Gastroesophageal sphincter (tissue), 4 donors: ENCODE data around the gene HDGFL2. TPM values are rescaled to one million over a fixed set of nuclear protein-coding genes. Genes with fewer than 3 reads are reported as not detected.

Source experiments
- ATAC-seq: fragments of 150-250 bp; one replicate; pipeline ENCODE4 v1.9.1; 2016; ENCODE audit warnings: mild to moderate bottlenecking, moderate library complexity
- H3K27ac ChIP-seq, 4 donors: fragments of 200-600 bp; sonication (generic) in 3 of 4; 1 replicate in 3 of 4; 2 replicates in 1 of 4; pipeline ENCODE4 v1.5.1; 2016 to 2019
- H3K27me3 ChIP-seq: fragments of 200-600 bp; sonication (generic); one replicate; pipeline ENCODE4 v1.5.1; 2019
- H3K36me3 ChIP-seq, 2 donors: fragments of 200-600 bp; sonication (generic); one replicate each; pipeline ENCODE4 v1.5.1; 2019; ENCODE audit warnings: control low read depth in 1 of 2
- H3K4me1 ChIP-seq, 3 donors: fragments of 200-600 bp; sonication (generic); 1 replicate in 2 of 3; 2 replicates in 1 of 3; pipeline ENCODE4 v1.5.1; 2016 to 2019; ENCODE audit warnings: control low read depth in 2 of 3
- H3K4me3 ChIP-seq, 2 donors: fragments of 200-600 bp; sonication (generic); one replicate each; pipeline ENCODE4 v1.5.1; 2019; ENCODE audit warnings: mild to moderate bottlenecking in 1 of 2, moderate library complexity in 1 of 2
- H3K9me3 ChIP-seq, 3 donors: fragments of 200-600 bp; sonication (generic); one replicate each; pipeline ENCODE4 v1.5.1; 2017 to 2019; ENCODE audit warnings: control low read depth in 2 of 3
- EP300 ChIP-seq: sonication (generic); formaldehyde crosslinking; IDR thresholded peaks from one replicate; pipeline ENCODE4 v1.6.1; 2017; ENCODE audit warnings: antibody characterized with exemption, mild to moderate bottlenecking
- POLR2A ChIP-seq, 2 donors: fragments of 450-650 bp; IDR thresholded peaks; one replicate each; pipeline ENCODE4 v1.6.1; 2017; ENCODE audit warnings: antibody characterized with exemption in 2 of 2, mild to moderate bottlenecking in 2 of 2, moderate library complexity in 1 of 2
- POLR2AphosphoS5 ChIP-seq: sonication (generic); formaldehyde crosslinking; IDR thresholded peaks from one replicate; pipeline ENCODE4 v1.6.1; 2017; ENCODE audit warnings: antibody characterized with exemption
- WGBS, 2 donors: methylation state at CpG; one replicate each; pipeline ENCODE4 v1.1.5; 2018; ENCODE audit warnings: low coverage in 1 of 2; 5-methylcytosine and 5-hydroxymethylcytosine counted together
- total RNA-seq, 4 donors: library from RNA; depleted of rRNA; stranded (reverse); fragments of >200 nt; gene quantifications; one replicate each; pipeline ENCODE4 v1.1.0, GENCODE V29; 2016
- TF ChIP-seq, protein P1 (sequence below), 4 experiments: fragments of 200-600 bp in 2 of 4; fragments of 450-650 bp in 2 of 4; sonication (generic) in 1 of 4; IDR thresholded peaks; one replicate each; pipeline ENCODE4 v1.5.1; 2017 to 2019; ENCODE audit warnings: antibody characterized with exemption in 4 of 4, mild to moderate bottlenecking in 2 of 4, moderate library complexity in 2 of 4

Gene HDGFL2
- total RNA-seq, 4 donors from 2014 or later: 33.3 to 49.5 (median 36.2) TPM

DNA sequence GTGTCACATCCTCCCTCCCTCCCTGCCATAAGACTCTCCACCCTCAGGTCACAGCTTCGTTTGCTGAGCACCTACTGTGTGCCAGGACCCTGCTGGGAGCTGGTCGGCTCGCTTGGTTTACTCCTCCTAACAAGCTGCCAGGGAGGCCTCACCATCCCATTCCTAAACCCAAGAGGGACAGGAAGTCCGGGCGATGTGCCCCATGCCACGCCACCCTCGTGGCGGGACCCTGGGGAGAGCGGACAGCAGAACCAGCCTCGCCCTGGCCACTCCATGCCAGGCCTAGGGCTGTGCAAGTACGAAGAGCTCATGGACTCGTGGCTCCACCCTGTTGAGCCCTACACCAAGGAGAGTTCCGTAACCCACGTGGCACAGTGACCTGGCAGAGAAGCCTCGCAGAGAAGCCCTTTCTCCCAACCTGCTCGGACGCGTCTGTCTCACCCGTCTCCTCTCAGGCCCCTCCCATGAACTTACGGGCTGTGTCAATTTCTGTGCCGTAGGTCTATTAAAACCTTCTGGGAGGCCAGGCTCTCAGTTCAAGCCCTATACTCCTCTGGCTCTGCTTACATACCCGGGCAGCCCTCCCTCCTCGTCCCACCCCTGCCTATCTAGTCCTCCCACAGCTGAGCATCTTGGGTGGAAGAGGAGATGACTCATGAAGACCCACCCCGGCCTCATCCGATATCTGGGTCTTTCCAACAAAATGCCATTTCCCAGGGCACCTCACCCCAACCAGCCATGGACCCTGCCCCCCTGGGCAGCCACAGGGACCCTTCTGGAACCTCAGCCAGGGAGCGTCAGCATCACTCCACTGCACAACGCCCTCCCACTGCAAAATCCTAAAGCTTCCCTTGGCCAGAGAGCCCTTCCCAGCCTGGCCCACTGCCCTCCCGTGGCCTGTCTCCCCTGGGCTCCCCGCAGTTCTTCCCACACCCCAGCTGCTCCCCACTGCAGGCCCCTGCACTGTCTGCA, 17.1 kb upstream of the HDGFL2 start:
- no peaks in the 10 kb centered on the region for H3K27me3 ChIP-seq
- peaks cover 0 to 47% of the 10 kb centered on the region in 2 donors for H3K36me3 ChIP-seq
- peak; percentile 19 for ATAC-seq
- 20 to 41% methylated on average over 10 to 13 of the region's 29 CpGs for WGBS, 2 donors
- peaks cover 0 to 47% (median 13%) of the 10 kb centered on the region in 3 donors for H3K4me1 ChIP-seq
- H3K4me3 ChIP-seq: peak overlapping the region in 1 of 2 donors; percentile 75
- H3K9me3 ChIP-seq: no peaks in the 10 kb centered on the region
- TF ChIP-seq, protein P1, sequence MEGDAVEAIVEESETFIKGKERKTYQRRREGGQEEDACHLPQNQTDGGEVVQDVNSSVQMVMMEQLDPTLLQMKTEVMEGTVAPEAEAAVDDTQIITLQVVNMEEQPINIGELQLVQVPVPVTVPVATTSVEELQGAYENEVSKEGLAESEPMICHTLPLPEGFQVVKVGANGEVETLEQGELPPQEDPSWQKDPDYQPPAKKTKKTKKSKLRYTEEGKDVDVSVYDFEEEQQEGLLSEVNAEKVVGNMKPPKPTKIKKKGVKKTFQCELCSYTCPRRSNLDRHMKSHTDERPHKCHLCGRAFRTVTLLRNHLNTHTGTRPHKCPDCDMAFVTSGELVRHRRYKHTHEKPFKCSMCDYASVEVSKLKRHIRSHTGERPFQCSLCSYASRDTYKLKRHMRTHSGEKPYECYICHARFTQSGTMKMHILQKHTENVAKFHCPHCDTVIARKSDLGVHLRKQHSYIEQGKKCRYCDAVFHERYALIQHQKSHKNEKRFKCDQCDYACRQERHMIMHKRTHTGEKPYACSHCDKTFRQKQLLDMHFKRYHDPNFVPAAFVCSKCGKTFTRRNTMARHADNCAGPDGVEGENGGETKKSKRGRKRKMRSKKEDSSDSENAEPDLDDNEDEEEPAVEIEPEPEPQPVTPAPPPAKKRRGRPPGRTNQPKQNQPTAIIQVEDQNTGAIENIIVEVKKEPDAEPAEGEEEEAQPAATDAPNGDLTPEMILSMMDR (IDR thresholded peaks at IDR 0.05): no peak
- TF ChIP-seq POLR2A (IDR thresholded peaks at IDR 0.05): no peak
- TF ChIP-seq EP300: no peak
- peak overlapping the region in 3 of 4 donors; percentile 87 to 96 (median 90) for H3K27ac ChIP-seq

GRCh38 chr19:4455719-4456475, 16.2 kb upstream of the HDGFL2 start:
- no peaks in the 10 kb centered on the region for H3K27me3 ChIP-seq
- peak overlapping the region in 1 of 2 donors; percentile 75 for H3K4me3 ChIP-seq
- 19 to 23% methylated on average over 5 to 9 of the region's 15 CpGs for WGBS, 2 donors
- no peak for TF ChIP-seq EP300
- TF ChIP-seq, protein P1 (IDR thresholded peaks at IDR 0.05): peak in 1 of 4 experiments; percentile 30
- peak overlapping the region; percentile 66 to 96 (median 88) for H3K27ac ChIP-seq
- peak; percentile 60 for ATAC-seq
- H3K9me3 ChIP-seq: no peaks in the 10 kb centered on the region
- H3K36me3 ChIP-seq: peaks cover 0 to 38% of the 10 kb centered on the region in 2 donors
- peaks cover 0 to 42% (median 13%) of the 10 kb centered on the region in 3 donors for H3K4me1 ChIP-seq

- no peaks in the 10 kb centered on the region for H3K27me3 ChIP-seq
- peaks cover 0 to 33% of the 10 kb centered on the region in 2 donors for H3K36me3 ChIP-seq
- no peaks in the 10 kb centered on the region for H3K9me3 ChIP-seq
- peak overlapping the region; percentile 52 to 75 for H3K4me3 ChIP-seq
- H3K27ac ChIP-seq: peak overlapping the region; percentile 66 to 96 (median 88)
- peak; percentile 17 for TF ChIP-seq POLR2AphosphoS5
- no peak for TF ChIP-seq POLR2A (IDR thresholded peaks at IDR 0.05)
- TF ChIP-seq, protein P1 (IDR thresholded peaks at IDR 0.05): no peak
- no peak for TF ChIP-seq EP300
- peak; percentile 20 for ATAC-seq
- 4 to 7% methylated on average over 3 to 9 of the region's 9 CpGs for WGBS, 2 donors
- peaks cover 0 to 42% (median 13%) of the 10 kb centered on the region in 3 donors for H3K4me1 ChIP-seq
Measured at GRCh38 chr19:4456476-4456842, 15.6 kb upstream of the HDGFL2 start.

- TF ChIP-seq, protein P1 (IDR thresholded peaks at IDR 0.05): no peak
- TF ChIP-seq POLR2A (IDR thresholded peaks at IDR 0.05) (no peak), POLR2AphosphoS5 (no peak), EP300 (no peak)
- peak overlapping the region; percentile 66 to 96 (median 88) for H3K27ac ChIP-seq
Measured at GRCh38 chr19:4456843-4457653, 15.0 kb upstream of the HDGFL2 start.

More at GRCh38 chr19:4456843-4457653, 15.0 kb upstream of the HDGFL2 start:
- Histone ChIP-seq H3K27me3 (no peaks in the 10 kb centered on the region), H3K9me3 (no peaks in the 10 kb centered on the region), H3K4me1 (peaks cover 0 to 42% (median 13%) of the 10 kb centered on the region in 3 donors), H3K36me3 (peaks cover 0 to 27% of the 10 kb centered on the region in 2 donors), H3K4me3 (peak overlapping the region; percentile 52 to 75)
- peak; percentile 9 for ATAC-seq
- 0% methylated on average over 13 to 26 of the region's 53 CpGs for WGBS, 2 donors
